H1 (cell line): ENCODE data around the gene PLA2G15. TPM values are rescaled to one million over a fixed set of nuclear protein-coding genes. Genes with fewer than 3 reads are reported as not detected.
A peak's percentile ranks its signal among the peaks of the same experiment; 100 is the strongest.

Experiments used
- ASH2L ChIP-seq: fragments of 200-600, 300-600 bp; sonication (generic); IDR thresholded peaks from one replicate; pipeline ENCODE4 v1.7.1; 2017; ENCODE audit warnings: low read length
- BACH1 ChIP-seq: IDR thresholded peaks from 2 replicates; pipeline ENCODE4 v1.6.1; 2012; ENCODE audit warnings: low read length, improper control_type of control experiment
- BCL11A ChIP-seq, 2 experiments: IDR thresholded peaks; one replicate each; pipeline ENCODE4 v1.6.1; 2011; ENCODE audit warnings: low read depth in 2 of 2, low read length in 2 of 2, mild to moderate bottlenecking in 2 of 2
- CEBPB ChIP-seq: IDR thresholded peaks from 2 replicates; pipeline ENCODE4 v1.6.1; 2012; ENCODE audit warnings: low read depth, low read length
- CREB1 ChIP-seq: IDR thresholded peaks from 2 replicates; pipeline ENCODE4 v1.6.1; 2012; ENCODE audit warnings: inconsistent platforms
- EP300 ChIP-seq, 2 experiments: IDR thresholded peaks; 1 replicate in 1 of 2; 2 replicates in 1 of 2; pipeline ENCODE4 v1.6.1; 2011 to 2012; ENCODE audit warnings: low read depth in 2 of 2, low read length in 2 of 2, mild to moderate bottlenecking in 2 of 2, borderline replicate concordance in 1 of 2, inconsistent platforms in 1 of 2, moderate library complexity in 1 of 2
- HDAC2 ChIP-seq, 2 experiments: fragments of 300-600 bp in 1 of 2; sonication (generic) in 1 of 2; IDR thresholded peaks; 2 replicates each; pipeline ENCODE4 v1.6.1; 2011 to 2012; ENCODE audit warnings: low read depth in 2 of 2, low read length in 2 of 2, mild to moderate bottlenecking in 2 of 2, moderate library complexity in 2 of 2, borderline replicate concordance in 1 of 2, inconsistent platforms in 1 of 2
- HDAC6 ChIP-seq: IDR thresholded peaks from one replicate; pipeline ENCODE4 v1.7.1; 2012; ENCODE audit warnings: low read depth, mild to moderate bottlenecking, inconsistent platforms, low read length, moderate library complexity
- NRF1 ChIP-seq: IDR thresholded peaks from 2 replicates; pipeline ENCODE4 v1.6.1; 2011; ENCODE audit warnings: mild to moderate bottlenecking, low read depth, low read length, improper control_type of control experiment
- POLR2A ChIP-seq, 2 experiments: IDR thresholded peaks; 1 replicate in 1 of 2; 2 replicates in 1 of 2; pipeline ENCODE4 v1.6.1; 2011; ENCODE audit warnings: low read depth in 2 of 2, low read length in 2 of 2, mild to moderate bottlenecking in 2 of 2; ENCODE audit errors: control extremely low read depth in 1 of 2
- POLR2AphosphoS5 ChIP-seq: IDR thresholded peaks from 2 replicates; pipeline ENCODE4 v1.6.1; 2011; ENCODE audit warnings: low read depth, low read length
- RFX5 ChIP-seq: IDR thresholded peaks from 2 replicates; pipeline ENCODE4 v1.6.1; 2011; ENCODE audit warnings: low read depth, low read length, improper control_type of control experiment, borderline replicate concordance
- RNF2 ChIP-seq: fragments of 200-900, 300-1000 bp; sonication (generic); IDR thresholded peaks from 2 replicates; pipeline ENCODE4 v1.7.1; 2016; ENCODE audit warnings: borderline replicate concordance, low read depth, mild to moderate bottlenecking, antibody characterized with exemption, low read length; ENCODE audit not compliant: poor library complexity, severe bottlenecking; ENCODE audit errors: missing control alignments
- TAF7 ChIP-seq: optimal IDR thresholded peaks from 2 replicates; pipeline ENCODE3; 2011; ENCODE audit warnings: low read depth, mild to moderate bottlenecking, inconsistent platforms, low read length, moderate library complexity, borderline replicate concordance
- TBP ChIP-seq: IDR thresholded peaks from 2 replicates; pipeline ENCODE4 v1.6.1; 2011; ENCODE audit warnings: low read depth, low read length, improper control_type of control experiment
- TCF12 ChIP-seq: IDR thresholded peaks from 2 replicates; pipeline ENCODE4 v1.6.1; 2011; ENCODE audit warnings: low read depth, mild to moderate bottlenecking, low read length
- TEAD4 ChIP-seq: IDR thresholded peaks from 2 replicates; pipeline ENCODE4 v1.6.1; 2012; ENCODE audit warnings: low read depth, low read length, inconsistent platforms, mixed read lengths
- polyA plus RNA-seq, 7 experiments: library from polyadenylated mRNA; depleted of rRNA in 3 of 7; stranded (reverse) in 5 of 7; unstranded in 2 of 7; fragments of >200 nt in 5 of 7; fragments of 200-250 nt in 2 of 7; gene quantifications; 1 replicate in 5 of 7; 2 replicates in 1 of 7; 4 replicates in 1 of 7; pipeline versions ENCODE4 v1.2.1 to v1.2.3, GENCODE V29; 2011 to 2013; ENCODE audit warnings: missing spikeins in 2 of 7, mixed read lengths in 2 of 7
- total RNA-seq: library from RNA; stranded (reverse); fragmentation: NEBNext Ultra II Directional; extraction: Animal tissue kit (Norgen Biotek cat#: 25700); gene quantifications from 2 replicates; pipeline ENCODE4 v1.2.1, GENCODE V29; 2021
- TF ChIP-seq, protein P1 (sequence below): IDR thresholded peaks from 2 replicates; pipeline ENCODE4 v1.6.1; 2012; ENCODE audit warnings: low read length, inconsistent platforms

Gene PLA2G15
- total and polyA plus RNA-seq, 2 of the 8 experiments (the other 6 are each of a cell fraction or from before 2014, with no cell fraction given): 11.2 to 12.0 TPM

DNA sequence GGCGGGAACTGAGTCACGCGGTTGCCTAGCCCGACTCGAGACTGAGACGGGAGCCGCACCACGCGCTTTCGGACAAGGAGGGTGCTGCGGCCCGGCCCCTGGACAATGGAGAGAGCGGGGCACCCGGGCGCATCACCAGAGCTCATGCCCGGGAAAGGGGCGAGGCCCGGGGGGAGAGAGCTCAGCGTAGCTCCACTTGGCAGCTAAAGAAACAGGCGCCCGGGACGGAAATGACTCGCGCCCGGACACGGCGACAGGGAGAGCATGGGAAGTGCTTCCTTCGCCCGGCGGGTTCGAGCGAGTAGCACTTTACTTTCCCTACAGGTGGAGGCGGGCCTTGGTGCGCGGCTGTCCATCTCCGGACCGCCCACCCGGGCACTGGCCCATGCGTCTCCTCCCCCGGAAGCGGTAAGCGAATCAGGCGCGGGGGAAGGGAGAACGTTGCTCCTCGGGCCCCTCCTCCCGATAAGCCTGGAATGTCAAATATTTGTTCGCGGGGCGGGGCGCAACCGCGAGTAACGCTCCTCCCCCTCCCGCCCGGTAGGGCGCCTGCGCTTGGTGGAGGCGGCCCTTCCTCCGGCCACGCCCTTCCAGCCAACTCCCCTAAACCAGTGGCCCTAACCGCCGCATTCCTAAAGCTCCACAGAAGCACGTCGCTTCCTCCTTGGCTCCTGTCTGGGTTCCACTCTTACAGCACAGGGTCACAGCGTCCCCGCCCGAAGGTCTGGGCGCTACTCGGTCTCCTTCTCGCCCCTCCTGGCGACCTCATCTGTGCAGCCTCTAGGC, 7.7 kb upstream of the PLA2G15 start (continued):
- TF ChIP-seq, protein P1, sequence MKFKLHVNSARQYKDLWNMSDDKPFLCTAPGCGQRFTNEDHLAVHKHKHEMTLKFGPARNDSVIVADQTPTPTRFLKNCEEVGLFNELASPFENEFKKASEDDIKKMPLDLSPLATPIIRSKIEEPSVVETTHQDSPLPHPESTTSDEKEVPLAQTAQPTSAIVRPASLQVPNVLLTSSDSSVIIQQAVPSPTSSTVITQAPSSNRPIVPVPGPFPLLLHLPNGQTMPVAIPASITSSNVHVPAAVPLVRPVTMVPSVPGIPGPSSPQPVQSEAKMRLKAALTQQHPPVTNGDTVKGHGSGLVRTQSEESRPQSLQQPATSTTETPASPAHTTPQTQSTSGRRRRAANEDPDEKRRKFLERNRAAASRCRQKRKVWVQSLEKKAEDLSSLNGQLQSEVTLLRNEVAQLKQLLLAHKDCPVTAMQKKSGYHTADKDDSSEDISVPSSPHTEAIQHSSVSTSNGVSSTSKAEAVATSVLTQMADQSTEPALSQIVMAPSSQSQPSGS: no peak
- no peak for TF ChIP-seq BCL11A (IDR thresholded peaks at IDR 0.05; ENCODE audit: low read depth in 2 of 2, low read length in 2 of 2)
- TF ChIP-seq TBP: peak; percentile 91
- TF ChIP-seq TAF7: peak; percentile 62
- TF ChIP-seq POLR2A (IDR thresholded peaks at IDR 0.05; ENCODE audit: control extremely low read depth in 1 of 2, low read depth in 2 of 2, low read length in 2 of 2): peak; percentile 71 to 97
- 0 out of 2 replicates have a peak, but pooled peaks have one; percentile 22 for TF ChIP-seq TCF12
- no peak for TF ChIP-seq RFX5
- TF ChIP-seq HDAC6: no peak
- TF ChIP-seq TEAD4: peak; percentile 100
- peak in 1 of 2 experiments; percentile 24; a peak in 1 of 3 replicates for TF ChIP-seq EP300 (IDR thresholded peaks at IDR 0.05; ENCODE audit: borderline replicate concordance in 1 of 2, low read depth in 2 of 2, low read length in 2 of 2)
- no peak for TF ChIP-seq RNF2
- peak in 1 of 2 experiments; percentile 76; a peak in 1 of 4 replicates for TF ChIP-seq HDAC2 (IDR thresholded peaks at IDR 0.05; ENCODE audit: borderline replicate concordance in 1 of 2, low read depth in 2 of 2, low read length in 2 of 2)
- TF ChIP-seq BACH1: no peak
- TF ChIP-seq CEBPB: no peak
- TF ChIP-seq POLR2AphosphoS5: peak; percentile 94
- peak; percentile 40; the same call in 1 of the 2 replicates for TF ChIP-seq CREB1
- peak; percentile 44; the same call in 1 of the 2 replicates for TF ChIP-seq NRF1
- no peak for TF ChIP-seq ASH2L
- TF ChIP-seq, all 59 proteins: peak for 19
